Neural progenitor cell (in vitro differentiated cells): Measurements from ENCODE around the gene CXCL6. TPM values are rescaled to one million over a fixed set of nuclear protein-coding genes. Genes with fewer than 3 reads are reported as not detected.

ENCODE experiments used
- DNase-seq: peaks from one replicate; pipeline ENCODE4 v3.0.0-alpha.2; 2016; ENCODE audit warnings: low spot score
- H2AFZ ChIP-seq: fragments of 200-600 bp; sonication (generic); replicated peaks from 2 replicates; pipeline ENCODE4 v1.6.1; 2016; ENCODE audit warnings: antibody characterized with exemption
- H3F3A ChIP-seq: fragments of 200-600 bp; sonication (generic); 2 replicates; pipeline ENCODE4 v1.6.1; 2016; ENCODE audit warnings: antibody characterized with exemption, low read depth
- H3K27ac ChIP-seq: fragments of 200-600 bp; sonication (generic); 2 replicates; pipeline ENCODE4 v1.5.1; 2016; ENCODE audit warnings: mild to moderate bottlenecking
- H3K27me3 ChIP-seq: fragments of 200-600 bp; sonication (generic); 2 replicates; pipeline ENCODE4 v1.6.1; 2016; ENCODE audit warnings: mild to moderate bottlenecking, moderate library complexity
- H3K36me3 ChIP-seq: fragments of 200-600 bp; sonication (generic); 2 replicates; pipeline ENCODE4 v1.5.1; 2016
- H3K4me1 ChIP-seq: fragments of 200-600 bp; sonication (generic); 2 replicates; pipeline ENCODE4 v1.6.1; 2016; ENCODE audit warnings: mixed run types
- H3K4me2 ChIP-seq: fragments of 200-600 bp; sonication (generic); 2 replicates; pipeline ENCODE4 v1.6.1; 2016
- H3K4me3 ChIP-seq: fragments of 200-600 bp; sonication (generic); 2 replicates; pipeline ENCODE4 v1.5.1; 2016
- H3K79me2 ChIP-seq: fragments of 200-600 bp; sonication (generic); 2 replicates; pipeline ENCODE4 v1.6.1; 2016; ENCODE audit warnings: low read depth
- H3K9ac ChIP-seq: fragments of 200-600 bp; sonication (generic); 2 replicates; pipeline ENCODE4 v1.6.1; 2016
- H3K9me3 ChIP-seq: fragments of 200-600 bp; sonication (generic); 2 replicates; pipeline ENCODE4 v1.5.1; 2016; ENCODE audit warnings: low read depth
- H4K20me1 ChIP-seq: fragments of 200-600 bp; sonication (generic); 2 replicates; pipeline ENCODE4 v1.6.1; 2016; ENCODE audit warnings: low read depth
- H3K27ac Mint-ChIP-seq: 3 replicates; pipeline ENCODE4 v1.8.0; 2021; ENCODE audit warnings: mixed read lengths
- H3K27me3 Mint-ChIP-seq: 2 replicates; pipeline ENCODE4 v1.8.0; 2022; ENCODE audit warnings: low read depth, mild to moderate bottlenecking, inconsistent platforms, moderate library complexity, mixed read lengths; ENCODE audit not compliant: insufficient read depth
- H3K36me3 Mint-ChIP-seq: 3 replicates; pipeline ENCODE4 v1.8.0; 2021; ENCODE audit warnings: mixed read lengths
- H3K4me1 Mint-ChIP-seq: 3 replicates; pipeline ENCODE4 v1.8.0; 2021; ENCODE audit warnings: mixed read lengths
- H3K4me3 Mint-ChIP-seq: 3 replicates; pipeline ENCODE4 v1.8.0; 2021; ENCODE audit warnings: mild to moderate bottlenecking, moderate library complexity, mixed read lengths
- H3K9me3 Mint-ChIP-seq: 3 replicates; pipeline ENCODE4 v1.8.0; 2020; ENCODE audit warnings: mixed read lengths
- EZH2 ChIP-seq: fragments of 200-600 bp; sonication (generic); IDR thresholded peaks from 2 replicates; pipeline ENCODE4 v1.6.1; 2017; ENCODE audit warnings: antibody characterized with exemption, mild to moderate bottlenecking, moderate library complexity
- EZH2phosphoT487 ChIP-seq: fragments of 200-600 bp; sonication (generic); IDR thresholded peaks from 2 replicates; pipeline ENCODE4 v1.6.1; 2017; ENCODE audit warnings: antibody characterized with exemption
- total RNA-seq: library from RNA; depleted of rRNA; stranded (reverse); fragments of >200 nt; gene quantifications from 2 replicates; pipeline ENCODE4 v1.2.3, GENCODE V29; 2015; ENCODE audit warnings: low replicate concordance
- TF ChIP-seq, protein P1 (sequence below): fragments of 200-600 bp; sonication (generic); IDR thresholded peaks from 2 replicates; pipeline ENCODE4 v1.5.1; 2017; ENCODE audit warnings: antibody characterized with exemption, mild to moderate bottlenecking

CXCL6 gene
- total RNA-seq, 1 donor from 2014 or later, result 0.71 TPM

DNA sequence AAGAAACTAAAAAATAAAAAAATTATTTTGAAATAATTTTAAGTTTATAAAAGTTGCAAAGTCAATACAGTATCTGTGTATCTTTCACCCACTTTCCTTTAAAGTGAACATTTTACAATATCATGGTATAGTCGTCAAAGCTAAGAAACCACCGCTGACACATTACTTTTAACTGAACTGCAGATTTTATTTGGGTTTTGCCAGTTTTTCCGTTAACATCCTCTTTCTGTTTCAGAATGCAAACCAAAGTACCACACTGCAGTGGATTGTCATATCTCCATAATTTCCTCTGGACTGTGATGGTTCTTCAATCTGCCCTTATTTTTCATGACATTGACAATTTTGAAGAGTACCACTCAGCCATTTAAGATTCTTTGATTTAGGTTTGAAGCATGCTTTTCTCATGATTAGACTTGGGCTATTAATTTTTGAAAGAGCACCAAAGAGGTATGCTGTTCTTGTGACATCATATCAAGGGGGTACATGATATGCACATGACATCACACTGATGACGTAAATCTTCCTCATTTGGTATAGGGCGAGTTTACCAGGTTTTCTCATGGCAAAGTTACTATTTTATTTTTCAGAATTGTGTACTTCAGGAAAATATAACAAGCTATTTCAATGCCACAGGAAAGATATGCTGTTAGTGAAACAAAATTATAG is 29.1 kb downstream of the CXCL6 start:
- no peak overlapping the region for H3K27ac ChIP-seq
- Mint-ChIP-seq H3K27ac (no peak overlapping the region), H3K36me3 (no peaks in the 10 kb centered on the region)

DNA sequence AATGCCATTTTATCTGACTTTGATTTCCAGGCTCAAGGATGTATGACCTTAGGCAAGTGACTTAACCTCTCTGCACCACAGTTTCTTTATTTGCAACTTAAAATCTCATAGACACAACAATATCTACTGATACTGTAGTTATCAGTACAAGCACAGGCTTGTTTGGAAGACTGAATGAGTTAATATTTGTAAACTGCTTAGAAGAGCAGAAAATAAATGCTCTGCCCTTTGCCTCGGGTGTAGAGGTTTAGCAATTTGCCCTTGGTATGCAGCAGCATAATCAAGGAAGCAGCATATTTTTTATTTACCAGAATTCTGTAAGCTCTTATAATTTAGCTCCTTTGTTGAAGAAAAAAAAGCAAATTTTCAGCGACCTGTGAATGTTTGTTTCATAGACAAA is 29.8 kb downstream of the CXCL6 start:
- H3K4me3 Mint-ChIP-seq, result no peak overlapping the region
- no peaks in the 10 kb centered on the region for H3K36me3 Mint-ChIP-seq
- Histone ChIP-seq H3K79me2 (no peaks in the 10 kb centered on the region), H3K4me2 (no peak overlapping the region), H3K27ac (no peak overlapping the region), H3K9ac (no peak overlapping the region), H4K20me1 (no peaks in the 10 kb centered on the region), H3K9me3 (no peaks in the 10 kb centered on the region), H3K4me3 (no peak overlapping the region), H3F3A (no peaks in the 10 kb centered on the region), H3K36me3 (no peaks in the 10 kb centered on the region), H2AFZ (no peak overlapping the region), H3K27me3 (peaks cover 53% of the 10 kb centered on the region), H3K4me1 (no peaks in the 10 kb centered on the region)
- peaks cover 7% of the 10 kb centered on the region for H3K4me1 Mint-ChIP-seq
- no peak for DNase-seq
- H3K9me3 Mint-ChIP-seq, result no peaks in the 10 kb centered on the region
- peaks cover 7% of the 10 kb centered on the region for H3K27me3 Mint-ChIP-seq
- H3K27ac Mint-ChIP-seq, result no peak overlapping the region
- no peak for TF ChIP-seq EZH2
- no peak for TF ChIP-seq EZH2phosphoT487
- TF ChIP-seq, protein P1, sequence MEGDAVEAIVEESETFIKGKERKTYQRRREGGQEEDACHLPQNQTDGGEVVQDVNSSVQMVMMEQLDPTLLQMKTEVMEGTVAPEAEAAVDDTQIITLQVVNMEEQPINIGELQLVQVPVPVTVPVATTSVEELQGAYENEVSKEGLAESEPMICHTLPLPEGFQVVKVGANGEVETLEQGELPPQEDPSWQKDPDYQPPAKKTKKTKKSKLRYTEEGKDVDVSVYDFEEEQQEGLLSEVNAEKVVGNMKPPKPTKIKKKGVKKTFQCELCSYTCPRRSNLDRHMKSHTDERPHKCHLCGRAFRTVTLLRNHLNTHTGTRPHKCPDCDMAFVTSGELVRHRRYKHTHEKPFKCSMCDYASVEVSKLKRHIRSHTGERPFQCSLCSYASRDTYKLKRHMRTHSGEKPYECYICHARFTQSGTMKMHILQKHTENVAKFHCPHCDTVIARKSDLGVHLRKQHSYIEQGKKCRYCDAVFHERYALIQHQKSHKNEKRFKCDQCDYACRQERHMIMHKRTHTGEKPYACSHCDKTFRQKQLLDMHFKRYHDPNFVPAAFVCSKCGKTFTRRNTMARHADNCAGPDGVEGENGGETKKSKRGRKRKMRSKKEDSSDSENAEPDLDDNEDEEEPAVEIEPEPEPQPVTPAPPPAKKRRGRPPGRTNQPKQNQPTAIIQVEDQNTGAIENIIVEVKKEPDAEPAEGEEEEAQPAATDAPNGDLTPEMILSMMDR, result no peak

More for the DNA sequence above, 29.1 kb downstream of the CXCL6 start:
- Histone ChIP-seq H3K4me3 (no peak overlapping the region), H3F3A (no peaks in the 10 kb centered on the region), H3K4me1 (no peaks in the 10 kb centered on the region), H3K9me3 (no peaks in the 10 kb centered on the region), H3K79me2 (no peaks in the 10 kb centered on the region), H3K27me3 (peaks cover 46% of the 10 kb centered on the region), H4K20me1 (no peaks in the 10 kb centered on the region), H2AFZ (no peak overlapping the region), H3K36me3 (no peaks in the 10 kb centered on the region), H3K4me2 (no peak overlapping the region), H3K9ac (no peak overlapping the region)
- no peaks in the 10 kb centered on the region for H3K9me3 Mint-ChIP-seq
- no peak for DNase-seq
- H3K4me3 Mint-ChIP-seq, result no peak overlapping the region
- H3K27me3 Mint-ChIP-seq, result peaks cover 4% of the 10 kb centered on the region
- no peak for TF ChIP-seq EZH2phosphoT487
- peaks cover 7% of the 10 kb centered on the region for H3K4me1 Mint-ChIP-seq

DNA sequence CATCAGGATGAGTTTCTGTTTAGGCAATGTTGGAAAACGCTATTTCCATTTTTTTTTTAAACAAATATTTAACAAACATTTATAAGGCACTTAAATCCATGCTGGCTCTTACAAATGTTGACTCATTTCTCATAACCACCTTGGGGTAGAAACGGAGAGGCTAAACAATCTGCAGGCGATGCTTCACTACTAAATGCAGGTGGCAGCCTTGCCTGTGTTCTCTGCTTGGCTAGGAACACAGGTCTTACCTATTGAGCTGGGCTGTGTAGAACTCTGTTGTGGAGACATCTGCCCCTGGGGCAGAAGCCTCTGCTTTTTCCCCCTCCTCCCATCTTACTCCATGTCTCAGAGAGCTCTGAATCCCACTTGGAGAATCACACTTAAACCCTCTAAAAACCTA is 31.3 kb downstream of the CXCL6 start:
- Mint-ChIP-seq H3K4me3 (no peak overlapping the region), H3K27me3 (peaks cover 7% of the 10 kb centered on the region), H3K9me3 (no peaks in the 10 kb centered on the region), H3K4me1 (peaks cover 7% of the 10 kb centered on the region), H3K27ac (no peak overlapping the region), H3K36me3 (no peaks in the 10 kb centered on the region)
- no peaks in the 10 kb centered on the region for H4K20me1 ChIP-seq
- no peak overlapping the region for H2AFZ ChIP-seq
- no peak overlapping the region for H3K4me3 ChIP-seq
- no peak overlapping the region for H3K4me2 ChIP-seq
- H3K36me3 ChIP-seq, result no peaks in the 10 kb centered on the region
- H3K27ac ChIP-seq, result no peak overlapping the region
- TF ChIP-seq, protein P1, result no peak
- TF ChIP-seq EZH2 (no peak), EZH2phosphoT487 (no peak)
- no peak for DNase-seq
- no peaks in the 10 kb centered on the region for H3K9me3 ChIP-seq
- H3K4me1 ChIP-seq, result no peaks in the 10 kb centered on the region
- H3K79me2 ChIP-seq, result no peaks in the 10 kb centered on the region
- no peaks in the 10 kb centered on the region for H3F3A ChIP-seq
- H3K9ac ChIP-seq, result no peak overlapping the region
- H3K27me3 ChIP-seq, result peaks cover 65% of the 10 kb centered on the region
